Measurements from ENCODE around the gene SMAD6.

Gene SMAD6

DNA sequence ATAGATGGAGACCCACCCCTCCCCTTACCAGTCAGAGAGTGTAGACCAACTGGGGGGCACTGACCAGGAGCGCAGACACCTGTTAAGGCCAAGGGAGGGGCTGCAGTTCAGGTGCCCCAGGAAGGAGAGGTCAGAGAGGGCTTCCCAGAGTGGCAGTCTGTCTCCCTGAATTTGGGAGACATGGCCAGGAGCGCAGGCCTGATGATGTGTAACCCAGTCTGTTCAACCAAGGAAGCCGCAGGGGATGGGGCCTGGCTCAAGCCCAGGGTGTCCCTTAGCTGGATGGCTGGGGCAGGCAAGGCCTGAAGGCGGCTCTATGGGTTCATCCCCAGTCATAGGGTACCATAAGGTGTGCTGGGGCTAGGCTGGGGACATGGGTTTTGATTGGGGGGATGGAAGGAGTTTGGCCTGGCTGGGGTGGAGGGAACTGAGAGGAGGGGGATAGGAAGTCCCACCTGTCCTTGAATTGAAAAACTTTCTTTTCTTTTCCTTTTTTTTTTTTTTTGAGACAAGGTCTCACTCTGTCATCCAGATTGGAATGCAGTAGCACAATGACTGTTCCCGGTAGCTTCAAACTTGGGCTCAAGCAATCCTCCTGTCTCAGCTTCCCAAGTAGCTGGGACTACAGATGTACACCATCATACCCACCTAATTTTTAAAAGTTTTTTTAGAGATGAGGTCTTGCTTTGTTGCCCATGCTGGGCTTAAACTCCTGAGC, 75.7 kb downstream of the SMAD6 start:
- no peak overlapping the region for H3K27ac ChIP-seq
- no peak overlapping the region for H3K4me2 ChIP-seq (ENCODE audit: low read length)
- no peak overlapping the region for H2AFZ ChIP-seq
- H3K9ac ChIP-seq, result no peak overlapping the region
- H3K27me3 ChIP-seq (ENCODE audit: control insufficient read depth, insufficient read depth, low read length), result no peaks in the 10 kb centered on the region
- no peak overlapping the region for H3K4me3 ChIP-seq (ENCODE audit: low read depth, low read length)
- no peaks in the 10 kb centered on the region for H3K36me3 ChIP-seq (ENCODE audit: control insufficient read depth, insufficient read depth, low read length)
- H3K4me1 ChIP-seq, result peaks cover 4% of the 10 kb centered on the region
- no peaks in the 10 kb centered on the region for H3K9me3 ChIP-seq (ENCODE audit: control insufficient read depth, low read length)
- H3K79me2 ChIP-seq, result no peaks in the 10 kb centered on the region
- TF ChIP-seq, protein P1, sequence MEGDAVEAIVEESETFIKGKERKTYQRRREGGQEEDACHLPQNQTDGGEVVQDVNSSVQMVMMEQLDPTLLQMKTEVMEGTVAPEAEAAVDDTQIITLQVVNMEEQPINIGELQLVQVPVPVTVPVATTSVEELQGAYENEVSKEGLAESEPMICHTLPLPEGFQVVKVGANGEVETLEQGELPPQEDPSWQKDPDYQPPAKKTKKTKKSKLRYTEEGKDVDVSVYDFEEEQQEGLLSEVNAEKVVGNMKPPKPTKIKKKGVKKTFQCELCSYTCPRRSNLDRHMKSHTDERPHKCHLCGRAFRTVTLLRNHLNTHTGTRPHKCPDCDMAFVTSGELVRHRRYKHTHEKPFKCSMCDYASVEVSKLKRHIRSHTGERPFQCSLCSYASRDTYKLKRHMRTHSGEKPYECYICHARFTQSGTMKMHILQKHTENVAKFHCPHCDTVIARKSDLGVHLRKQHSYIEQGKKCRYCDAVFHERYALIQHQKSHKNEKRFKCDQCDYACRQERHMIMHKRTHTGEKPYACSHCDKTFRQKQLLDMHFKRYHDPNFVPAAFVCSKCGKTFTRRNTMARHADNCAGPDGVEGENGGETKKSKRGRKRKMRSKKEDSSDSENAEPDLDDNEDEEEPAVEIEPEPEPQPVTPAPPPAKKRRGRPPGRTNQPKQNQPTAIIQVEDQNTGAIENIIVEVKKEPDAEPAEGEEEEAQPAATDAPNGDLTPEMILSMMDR (IDR thresholded peaks at IDR 0.05), result no peak

DNA sequence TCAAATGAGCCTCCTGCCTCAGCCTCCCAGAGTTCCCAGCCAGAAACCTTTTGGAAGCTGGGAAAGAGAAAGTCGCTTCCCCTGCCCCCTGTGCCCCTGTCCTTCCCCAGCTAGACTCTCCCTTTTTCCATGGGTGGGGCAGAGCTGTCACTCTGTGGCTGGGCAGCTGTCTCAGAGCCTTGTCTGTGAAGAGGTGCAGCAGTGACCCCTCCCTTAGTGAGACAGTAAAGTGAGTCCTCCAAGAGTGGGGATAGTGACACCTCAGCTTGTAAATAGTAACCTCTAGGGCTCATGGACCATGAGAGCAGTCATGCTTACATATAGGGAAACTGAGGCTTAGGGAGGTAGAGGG, 76.3 kb downstream of the SMAD6 start:
- no peak overlapping the region for H3K4me3 ChIP-seq (ENCODE audit: low read depth, low read length)
- H2AFZ ChIP-seq, result no peak overlapping the region
- no peaks in the 10 kb centered on the region for H3K9me3 ChIP-seq (ENCODE audit: control insufficient read depth, low read length)
- no peaks in the 10 kb centered on the region for H3K36me3 ChIP-seq (ENCODE audit: control insufficient read depth, insufficient read depth, low read length)
- no peak overlapping the region for H3K27ac ChIP-seq
- no peaks in the 10 kb centered on the region for H3K27me3 ChIP-seq (ENCODE audit: control insufficient read depth, insufficient read depth, low read length)
- peaks cover 4% of the 10 kb centered on the region for H3K4me1 ChIP-seq
- no peaks in the 10 kb centered on the region for H3K79me2 ChIP-seq
- TF ChIP-seq, protein P1 (IDR thresholded peaks at IDR 0.05), result no peak
- H3K9ac ChIP-seq, result no peak overlapping the region
- no peak overlapping the region for H3K4me2 ChIP-seq (ENCODE audit: low read length)

- H3K4me2 ChIP-seq (ENCODE audit: low read length), result no peak overlapping the region
- TF ChIP-seq, protein P1 (IDR thresholded peaks at IDR 0.05), result no peak
- H3K4me3 ChIP-seq (ENCODE audit: low read depth, low read length), result no peak overlapping the region
- H2AFZ ChIP-seq, result no peak overlapping the region
- no peaks in the 10 kb centered on the region for H3K36me3 ChIP-seq (ENCODE audit: control insufficient read depth, insufficient read depth, low read length)
- H3K79me2 ChIP-seq, result no peaks in the 10 kb centered on the region
- no peaks in the 10 kb centered on the region for H3K9me3 ChIP-seq (ENCODE audit: control insufficient read depth, low read length)
- H3K4me1 ChIP-seq, result peaks cover 4% of the 10 kb centered on the region
- no peak overlapping the region for H3K9ac ChIP-seq
- no peaks in the 10 kb centered on the region for H3K27me3 ChIP-seq (ENCODE audit: control insufficient read depth, insufficient read depth, low read length)
- H3K27ac ChIP-seq, result no peak overlapping the region
These were observed 76.7 kb downstream of the SMAD6 start for GRCh38 chr15:66778716-66779115.

- Histone ChIP-seq H3K4me1 (no peaks in the 10 kb centered on the region), H3K9me3 (ENCODE audit: control insufficient read depth, low read length) (no peaks in the 10 kb centered on the region), H3K4me2 (ENCODE audit: low read length) (no peak overlapping the region), H3K36me3 (ENCODE audit: control insufficient read depth, insufficient read depth, low read length) (no peaks in the 10 kb centered on the region), H3K27ac (no peak overlapping the region), H3K9ac (no peak overlapping the region), H2AFZ (no peak overlapping the region), H3K27me3 (ENCODE audit: control insufficient read depth, insufficient read depth, low read length) (no peaks in the 10 kb centered on the region), H3K4me3 (ENCODE audit: low read depth, low read length) (no peak overlapping the region), H3K79me2 (no peaks in the 10 kb centered on the region)
- TF ChIP-seq, protein P1 (IDR thresholded peaks at IDR 0.05), result no peak
These were observed 77.4 kb downstream of the SMAD6 start for GRCh38 chr15:66779331-66780009.
